GM19455 (cell line): Measurements from ENCODE around the gene TMEM114.

Experiments used
- ATAC-seq: cut with Tn5 transposase; IDR thresholded peaks from one replicate; pipeline ENCODE4 v1.9.1; 2021; ENCODE audit not compliant: unreplicated experiment

The TMEM114 gene

GRCh38 chr16:8589900-8590688 lies at the start of gene TMEM114:
Gene TMEM114 (minus strand): TSS chr16:8590511. CDS start chr16:8589838, 673 bp downstream.
- no peak for ATAC-seq

GRCh38 chr16:8639694-8640093 lies 49.4 kb upstream of the TMEM114 start:
- no peak for ATAC-seq

- no peak for ATAC-seq
Observed at GRCh38 chr16:8634991-8635736, 44.9 kb upstream of the TMEM114 start.

GRCh38 chr16:8632675-8633182 lies 42.4 kb upstream of the TMEM114 start:
- ATAC-seq = no peak

- ATAC-seq = no peak
Observed at GRCh38 chr16:8631818-8632465, 41.6 kb upstream of the TMEM114 start.

GRCh38 chr16:8631373-8631772 lies 41.1 kb upstream of the TMEM114 start:
- ATAC-seq = no peak

GRCh38 chr16:8630255-8630953 lies 40.1 kb upstream of the TMEM114 start:
- ATAC-seq = no peak

- ATAC-seq = no peak
Observed at GRCh38 chr16:8628981-8629725, 38.8 kb upstream of the TMEM114 start.

- no peak for ATAC-seq
Observed at GRCh38 chr16:8627456-8627855, 37.1 kb upstream of the TMEM114 start.

GRCh38 chr16:8626946-8627345 lies 36.6 kb upstream of the TMEM114 start:
- no peak for ATAC-seq

GRCh38 chr16:8625491-8626087 lies 35.3 kb upstream of the TMEM114 start:
- no peak for ATAC-seq

GRCh38 chr16:8623634-8624033 lies 33.3 kb upstream of the TMEM114 start:
- no peak for ATAC-seq

- ATAC-seq = no peak
Observed at GRCh38 chr16:8622315-8622656, 32.0 kb upstream of the TMEM114 start.

GRCh38 chr16:8621572-8622314 lies 31.4 kb upstream of the TMEM114 start, which contains the start of gene METTL22:
Gene METTL22 (plus strand): TSS chr16:8621698. CDS start chr16:8625666, 3,968 bp downstream.
- peak; percentile 81 for ATAC-seq

GRCh38 chr16:8621222-8621571 lies 30.9 kb upstream of the TMEM114 start:
- ATAC-seq = no peak

GRCh38 chr16:8620535-8620934 lies 30.2 kb upstream of the TMEM114 start:
- ATAC-seq = no peak

- ATAC-seq = no peak
Observed at GRCh38 chr16:8619671-8620370, 29.5 kb upstream of the TMEM114 start.

GRCh38 chr16:8614435-8615029 lies 24.2 kb upstream of the TMEM114 start:
- no peak for ATAC-seq
